Activated T-helper 2 cell treated with anti-CD3 and anti-CD28 coated beads, Interferon-gamma antibody, Interleukin-2, Interleukin-4, amounts not matched to agents 10 μg/mL and 5 μg/mL and 100 μg/mL, durations not matched to agents 14 hours and 24 hours and 36 hours (primary cell): Measurements from ENCODE around the gene AKAP9. TPM values are rescaled to one million over a fixed set of nuclear protein-coding genes. Genes with fewer than 3 reads are reported as not detected.
"Not testable (repeated sequence)": the region's sequence is repeated elsewhere in the genome, so short reads cannot be mapped to it uniquely, and the experiment has no call there.

Experiments
- DNase-seq: peaks from one replicate; pipeline ENCODE4 v3.0.0; 2021; ENCODE audit warnings: low spot score
- H3K27ac Mint-ChIP-seq: one replicate; pipeline ENCODE4 v1.8.0; 2021; ENCODE audit warnings: mixed read lengths
- H3K27me3 Mint-ChIP-seq: one replicate; pipeline ENCODE4 v1.8.0; 2021; ENCODE audit warnings: low read depth, mixed read lengths
- H3K36me3 Mint-ChIP-seq: one replicate; pipeline ENCODE4 v1.8.0; 2021; ENCODE audit warnings: low read depth, mixed read lengths
- H3K4me1 Mint-ChIP-seq: one replicate; pipeline ENCODE4 v1.8.0; 2021; ENCODE audit warnings: low read depth, mixed read lengths
- H3K4me3 Mint-ChIP-seq: one replicate; pipeline ENCODE4 v1.8.0; 2021; ENCODE audit warnings: low read depth, mild to moderate bottlenecking, moderate library complexity, mixed read lengths
- H3K9me3 Mint-ChIP-seq: one replicate; pipeline ENCODE4 v1.8.0; 2021; ENCODE audit warnings: mixed read lengths
- intact Hi-C: fragments of 100-400 bp; cut with micrococcal nuclease; formaldehyde crosslinking; loops from one replicate; pipeline ENCODE4 v1.15.1; 2023
- total RNA-seq: library from RNA; stranded (reverse); gene quantifications from 2 replicates; pipeline ENCODE4 v1.2.3, GENCODE V29; 2022

Gene AKAP9
- total RNA-seq, 1 donor from 2014 or later = 36.2 TPM

DNA sequence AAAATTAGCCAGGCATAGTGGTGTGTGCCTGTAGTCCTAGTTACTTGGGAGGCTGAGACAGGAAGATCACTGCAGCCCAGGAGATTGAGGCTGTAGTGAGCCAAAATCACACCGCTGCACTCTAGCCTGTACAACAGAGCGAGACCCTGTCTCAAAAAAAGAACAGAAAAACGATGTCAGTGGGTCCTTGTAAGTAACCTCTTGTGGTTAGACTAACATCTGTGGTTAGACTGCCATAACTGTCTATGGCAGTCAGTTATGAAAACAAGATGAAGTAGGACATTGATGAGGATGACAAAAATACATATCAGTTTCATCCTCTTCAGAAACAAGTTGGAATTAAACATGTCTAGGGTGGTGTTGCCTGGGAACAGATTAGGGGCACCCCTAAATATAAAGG lies 53.3 kb downstream of the AKAP9 start:
- no peak overlapping the region for H3K27ac Mint-ChIP-seq
- no peaks in the 10 kb centered on the region for H3K9me3 Mint-ChIP-seq
- H3K27me3 Mint-ChIP-seq = no peaks in the 10 kb centered on the region
- H3K4me3 Mint-ChIP-seq = no peak overlapping the region
- no peak for DNase-seq
- H3K4me1 Mint-ChIP-seq = peaks cover 17% of the 10 kb centered on the region
- H3K36me3 Mint-ChIP-seq = peaks cover 39% of the 10 kb centered on the region
- intact Hi-C loops = no loop called here

GRCh38 chr7:91995391-91996105 lies 54.9 kb downstream of the AKAP9 start:
- Mint-ChIP-seq H3K27ac (no peak overlapping the region), H3K9me3 (no peaks in the 10 kb centered on the region), H3K36me3 (peaks cover 47% of the 10 kb centered on the region), H3K4me1 (peaks cover 17% of the 10 kb centered on the region), H3K4me3 (no peak overlapping the region), H3K27me3 (no peaks in the 10 kb centered on the region)
- DNase-seq = no peak
- intact Hi-C loops = no loop called here

GRCh38 chr7:91999631-92000565 lies 59.2 kb downstream of the AKAP9 start:
- H3K9me3 Mint-ChIP-seq = peaks cover under 1% of the 10 kb centered on the region
- no peak overlapping the region for H3K27ac Mint-ChIP-seq
- no peak overlapping the region for H3K4me3 Mint-ChIP-seq
- intact Hi-C loops = no loop called here
- peaks cover 63% of the 10 kb centered on the region for H3K36me3 Mint-ChIP-seq
- H3K27me3 Mint-ChIP-seq = no peaks in the 10 kb centered on the region
- H3K4me1 Mint-ChIP-seq = peaks cover 4% of the 10 kb centered on the region
- DNase-seq = no peak

GRCh38 chr7:92002720-92003119 lies 62.1 kb downstream of the AKAP9 start:
- intact Hi-C loops = no loop called here
- no peak for DNase-seq
- H3K9me3 Mint-ChIP-seq = peaks cover 10% of the 10 kb centered on the region
- H3K27ac Mint-ChIP-seq = no peak overlapping the region
- H3K36me3 Mint-ChIP-seq = peaks cover 69% of the 10 kb centered on the region
- H3K4me1 Mint-ChIP-seq = no peaks in the 10 kb centered on the region
- no peaks in the 10 kb centered on the region for H3K27me3 Mint-ChIP-seq
- H3K4me3 Mint-ChIP-seq = no peak overlapping the region

DNA sequence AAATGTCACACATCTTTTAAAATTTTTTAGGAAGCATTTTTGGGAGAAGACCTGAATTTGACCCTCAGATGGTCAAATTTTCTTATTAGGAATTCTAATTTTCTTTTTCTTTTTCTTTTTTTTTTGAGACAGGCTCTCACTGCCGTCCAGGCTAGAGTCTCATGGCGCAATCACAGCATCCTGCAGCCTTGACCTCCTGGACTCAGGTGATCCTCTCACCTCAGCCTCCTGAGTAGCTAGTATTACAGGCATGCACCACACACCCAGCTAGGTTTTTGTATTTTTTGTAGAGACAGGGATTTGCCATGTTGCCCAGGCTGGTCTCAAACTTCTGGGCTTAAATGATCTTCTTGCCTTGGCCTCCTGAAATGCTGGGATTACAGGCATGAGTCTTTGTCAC lies 65.4 kb downstream of the AKAP9 start:
- Mint-ChIP-seq H3K9me3 (peaks cover 23% of the 10 kb centered on the region), H3K27me3 (no peaks in the 10 kb centered on the region), H3K27ac (no peak overlapping the region), H3K36me3 (peaks cover 71% of the 10 kb centered on the region), H3K4me3 (no peak overlapping the region), H3K4me1 (no peaks in the 10 kb centered on the region)
- intact Hi-C loops = no loop called here
- no peak for DNase-seq

GRCh38 chr7:92010215-92010614 lies 69.6 kb downstream of the AKAP9 start:
- H3K9me3 Mint-ChIP-seq = peaks cover 23% of the 10 kb centered on the region
- H3K27me3 Mint-ChIP-seq = no peaks in the 10 kb centered on the region
- intact Hi-C loops = no loop called here
- H3K4me3 Mint-ChIP-seq = no peak overlapping the region
- peaks cover 65% of the 10 kb centered on the region for H3K36me3 Mint-ChIP-seq
- DNase-seq = no peak
- no peaks in the 10 kb centered on the region for H3K4me1 Mint-ChIP-seq
- H3K27ac Mint-ChIP-seq = no peak overlapping the region

DNA sequence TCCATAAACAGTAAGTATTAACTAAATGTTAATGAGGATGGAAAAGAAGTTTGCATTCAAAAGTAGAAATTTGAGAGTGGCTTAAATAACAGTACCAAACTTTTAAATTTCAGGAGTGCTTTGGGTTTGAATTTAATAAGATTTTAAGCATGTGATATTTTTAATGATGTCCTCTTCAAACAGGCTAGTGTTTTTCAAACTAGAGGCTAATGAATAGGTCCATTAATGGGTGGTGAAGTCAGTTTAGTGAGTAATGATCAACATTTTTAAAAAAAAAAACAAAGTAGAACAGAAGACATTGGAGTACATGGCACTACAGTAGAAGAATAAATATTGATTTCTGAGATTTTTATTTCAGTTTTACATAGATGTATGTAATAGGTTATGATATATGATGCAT lies 72.9 kb downstream of the AKAP9 start:
- DNase-seq = no peak
- H3K9me3 Mint-ChIP-seq = peaks cover 16% of the 10 kb centered on the region
- intact Hi-C loops = no loop called here
- H3K4me3 Mint-ChIP-seq = no peak overlapping the region
- peaks cover 55% of the 10 kb centered on the region for H3K36me3 Mint-ChIP-seq
- H3K27ac Mint-ChIP-seq = no peak overlapping the region
- H3K4me1 Mint-ChIP-seq = no peaks in the 10 kb centered on the region
- no peaks in the 10 kb centered on the region for H3K27me3 Mint-ChIP-seq

GRCh38 chr7:92020636-92021035 lies 80.0 kb downstream of the AKAP9 start:
- H3K27ac Mint-ChIP-seq = no peak overlapping the region
- H3K27me3 Mint-ChIP-seq = no peaks in the 10 kb centered on the region
- H3K36me3 Mint-ChIP-seq = peaks cover 36% of the 10 kb centered on the region

GRCh38 chr7:92025260-92025659 lies 84.6 kb downstream of the AKAP9 start:
- no peaks in the 10 kb centered on the region for H3K27me3 Mint-ChIP-seq
- H3K27ac Mint-ChIP-seq = no peak overlapping the region
- no peak for DNase-seq

More at GRCh38 chr7:92020636-92021035, 80.0 kb downstream of the AKAP9 start:
- Mint-ChIP-seq H3K4me3 (no peak overlapping the region), H3K4me1 (no peaks in the 10 kb centered on the region), H3K9me3 (no peaks in the 10 kb centered on the region)
- no peak for DNase-seq
- intact Hi-C loops = no loop called here

GRCh38 chr7:92026635-92027034 lies 86.0 kb downstream of the AKAP9 start:
- H3K36me3 Mint-ChIP-seq = peaks cover 42% of the 10 kb centered on the region
- DNase-seq = not testable (repeated sequence)

More at GRCh38 chr7:92025260-92025659, 84.6 kb downstream of the AKAP9 start:
- H3K9me3 Mint-ChIP-seq = peaks cover 6% of the 10 kb centered on the region
- peaks cover 39% of the 10 kb centered on the region for H3K36me3 Mint-ChIP-seq
- no peaks in the 10 kb centered on the region for H3K4me1 Mint-ChIP-seq
- intact Hi-C loops = no loop called here
- H3K4me3 Mint-ChIP-seq = no peak overlapping the region

GRCh38 chr7:92027128-92027527 lies 86.5 kb downstream of the AKAP9 start:
- H3K4me1 Mint-ChIP-seq, H3K27me3 Mint-ChIP-seq, H3K9me3 Mint-ChIP-seq, H3K4me3 Mint-ChIP-seq, DNase-seq, intact Hi-C loops, H3K27ac Mint-ChIP-seq: not testable (repeated sequence)
- H3K36me3 Mint-ChIP-seq = peaks cover 43% of the 10 kb centered on the region

More at GRCh38 chr7:92026635-92027034, 86.0 kb downstream of the AKAP9 start:
- H3K27me3 Mint-ChIP-seq, H3K9me3 Mint-ChIP-seq, H3K4me3 Mint-ChIP-seq, intact Hi-C loops, H3K4me1 Mint-ChIP-seq, H3K27ac Mint-ChIP-seq: not testable (repeated sequence)

DNA sequence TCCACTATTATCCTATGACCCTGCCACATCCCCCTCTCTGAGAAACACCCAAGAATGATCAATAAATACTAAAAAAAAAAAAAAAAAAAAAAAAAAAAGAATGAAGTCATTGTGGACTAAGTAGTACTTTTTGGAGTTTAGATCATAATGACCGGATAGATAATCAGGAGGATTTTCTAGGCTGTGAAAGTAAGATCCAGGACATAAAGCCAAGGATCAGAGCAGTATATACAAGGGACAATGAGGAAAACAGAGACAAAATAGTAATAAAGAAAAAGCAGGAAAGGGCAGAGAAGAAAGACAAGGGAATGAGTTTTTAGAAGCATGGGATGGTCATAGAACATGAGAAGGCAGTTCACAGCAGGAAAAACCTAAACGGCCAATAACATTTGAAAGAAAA lies 87.6 kb downstream of the AKAP9 start:
- Mint-ChIP-seq H3K9me3 (peaks cover 6% of the 10 kb centered on the region), H3K27ac (no peak overlapping the region), H3K4me1 (no peaks in the 10 kb centered on the region), H3K36me3 (peaks cover 38% of the 10 kb centered on the region), H3K27me3 (no peaks in the 10 kb centered on the region), H3K4me3 (no peak overlapping the region)
- intact Hi-C loops = no loop called here
- no peak for DNase-seq

DNA sequence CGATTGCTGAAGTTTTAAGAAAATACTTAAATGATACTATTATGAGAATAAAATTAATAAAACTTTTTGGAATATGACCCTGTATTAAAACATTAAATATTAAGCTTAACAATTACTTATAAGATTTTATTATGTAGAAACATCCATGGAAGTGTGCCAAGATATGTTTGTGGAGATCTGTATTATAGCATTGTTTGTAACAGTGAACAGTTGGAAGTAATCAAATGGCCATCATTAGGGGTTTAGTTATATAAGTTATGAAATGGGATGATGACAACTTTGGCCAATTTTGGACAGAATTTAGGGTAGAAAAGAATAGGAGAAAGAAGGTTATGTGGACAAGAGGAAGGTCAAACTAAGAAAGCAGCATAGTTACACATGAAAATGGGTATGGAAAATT lies 88.0 kb downstream of the AKAP9 start:
- H3K36me3 Mint-ChIP-seq = peaks cover 34% of the 10 kb centered on the region
- intact Hi-C loops = no loop called here
- H3K4me1 Mint-ChIP-seq = no peaks in the 10 kb centered on the region
- H3K9me3 Mint-ChIP-seq = peaks cover 6% of the 10 kb centered on the region
- no peak overlapping the region for H3K4me3 Mint-ChIP-seq
- no peak for DNase-seq
- H3K27me3 Mint-ChIP-seq = no peaks in the 10 kb centered on the region
- no peak overlapping the region for H3K27ac Mint-ChIP-seq
